ENCODE results near the gene NBPF9.
"Not testable (repeated sequence)": the region's sequence is repeated elsewhere in the genome, so short reads cannot be mapped to it uniquely, and the experiment has no call there.

NBPF9 gene

GRCh38 chr1:149016626-149017025 lies 86.7 kb downstream of the NBPF9 start:
- DNase-seq (ENCODE audit: low read depth); H3K4me3 ChIP-seq (ENCODE audit: low read depth, low read length): not testable (repeated sequence)

GRCh38 chr1:149015522-149015921 lies 87.8 kb downstream of the NBPF9 start:
- DNase-seq (ENCODE audit: low read depth); H3K4me3 ChIP-seq (ENCODE audit: low read depth, low read length): not testable (repeated sequence)

GRCh38 chr1:149013513-149013912 lies 89.8 kb downstream of the NBPF9 start:
- DNase-seq (ENCODE audit: low read depth); H3K4me3 ChIP-seq (ENCODE audit: low read depth, low read length): not testable (repeated sequence)

GRCh38 chr1:149012599-149012998 lies 90.8 kb downstream of the NBPF9 start:
- DNase-seq (ENCODE audit: low read depth); H3K4me3 ChIP-seq (ENCODE audit: low read depth, low read length): not testable (repeated sequence)

GRCh38 chr1:149009761-149010160 lies 93.6 kb downstream of the NBPF9 start:
- not testable (repeated sequence) for DNase-seq (ENCODE audit: low read depth); H3K4me3 ChIP-seq (ENCODE audit: low read depth, low read length)

- not testable (repeated sequence) for DNase-seq (ENCODE audit: low read depth); H3K4me3 ChIP-seq (ENCODE audit: low read depth, low read length)
Observed at GRCh38 chr1:149008769-149009168, 94.6 kb downstream of the NBPF9 start.

- H3K4me3 ChIP-seq (ENCODE audit: low read depth, low read length); DNase-seq (ENCODE audit: low read depth): not testable (repeated sequence)
Observed at GRCh38 chr1:149008326-149008725, 95.0 kb downstream of the NBPF9 start.
